ENCODE results near the gene STAC2. TPM values are rescaled to one million over a fixed set of nuclear protein-coding genes. Genes with fewer than 3 reads are reported as not detected.

The STAC2 gene
- total and polyA plus RNA-seq, 9 of the 15 experiments (the other 6 are each of a cell fraction or from before 2014, with no cell fraction given): not detected

GRCh38 chr17:39200070-39200879 is 25.5 kb downstream of the STAC2 start, which contains the start of gene RPL19 (continued):
- TF ChIP-seq ZNF584 (CRISPR knock-in tag; IDR thresholded peaks at IDR 0.05; ENCODE audit: low read depth): no peak
- peak; percentile 74 for TF ChIP-seq RBBP5 (IDR thresholded peaks at IDR 0.05; ENCODE audit: borderline replicate concordance, insufficient read depth, low read length, poor library complexity, severe bottlenecking)
- TF ChIP-seq ZNF408 (CRISPR knock-in tag; IDR thresholded peaks at IDR 0.05; ENCODE audit: low read depth): no peak
- TF ChIP-seq ZNF280B (CRISPR knock-in tag; IDR thresholded peaks at IDR 0.05): no peak
- no peak for TF ChIP-seq ZFP30 (CRISPR knock-in tag; IDR thresholded peaks at IDR 0.05; ENCODE audit: borderline replicate concordance)
- TF ChIP-seq SRF (CRISPR knock-in tag; IDR thresholded peaks at IDR 0.05): peak in 1 of 2 experiments; percentile 14; a peak in 1 of 4 replicates
- TF ChIP-seq LCOR (CRISPR knock-in tag; IDR thresholded peaks at IDR 0.05): peak; percentile 45; the same call in 1 of the 2 replicates
- TF ChIP-seq TEAD2 (tag; IDR thresholded peaks at IDR 0.05): no peak
- no peak for TF ChIP-seq PHF21A (IDR thresholded peaks at IDR 0.05; ENCODE audit: borderline replicate concordance, low read depth)
- no peak for TF ChIP-seq CEBPB (tag; IDR thresholded peaks at IDR 0.05)
- TF ChIP-seq ZBTB49 (CRISPR knock-in tag; IDR thresholded peaks at IDR 0.05; ENCODE audit: borderline replicate concordance): no peak
- no peak for TF ChIP-seq ZBTB5 (IDR thresholded peaks at IDR 0.05)
- peak; percentile 96 for TF ChIP-seq POLR2AphosphoS5 (IDR thresholded peaks at IDR 0.05; ENCODE audit: control insufficient read depth, insufficient read depth, low read depth, low read length)
- no peak for TF ChIP-seq ZNF133 (CRISPR knock-in tag; IDR thresholded peaks at IDR 0.05)
- TF ChIP-seq ZKSCAN8 (CRISPR knock-in tag; IDR thresholded peaks at IDR 0.05): no peak
- no peak for TF ChIP-seq STAG1 (CRISPR knock-in tag; IDR thresholded peaks at IDR 0.05; ENCODE audit: borderline replicate concordance)
- TF ChIP-seq ZNF217 (CRISPR knock-in tag; IDR thresholded peaks at IDR 0.05): no peak
- TF ChIP-seq ZNF263 (CRISPR knock-in tag; IDR thresholded peaks at IDR 0.05; ENCODE audit: borderline replicate concordance): peak; percentile 46; the same call in 1 of the 2 replicates
- no peak for TF ChIP-seq SRSF3 (IDR thresholded peaks at IDR 0.05; ENCODE audit: insufficient read depth, low read length)
- TF ChIP-seq ZNF384 (IDR thresholded peaks at IDR 0.05; ENCODE audit: low read depth, low read length): no peak
- no peak for TF ChIP-seq POLR3A (IDR thresholded peaks at IDR 0.05; ENCODE audit: borderline replicate concordance, extremely low read depth, insufficient read depth, insufficient read length)
- no peak for TF ChIP-seq KHSRP (IDR thresholded peaks at IDR 0.05)

Measured in K562 (cell line).